K562 (cell line): ENCODE measurements around the gene SACS. TPM values are rescaled to one million over a fixed set of nuclear protein-coding genes. Genes with fewer than 3 reads are reported as not detected.

Source experiments
- ATAC-seq: fragments of 200-7000 bp; cut with Tn5 transposase; 3 replicates; pipeline ENCODE4 v1.9.1; 2020; ENCODE audit warnings: moderate library complexity
- BruUV-seq: library from RNA; stranded (reverse); fragments of 400-500 nt; replicated peaks from 2 replicates; lab custom pipeline; 2021; lab: Mats Ljungman, UMichigan
- CTCF ChIA-PET: fragments of 300-600 bp; formaldehyde crosslinking; extraction: SDS; loops from one replicate; lab custom pipeline; 2021; ENCODE audit warnings: low intra/inter-chr PET ratio; lab: Yijun Ruan, JAX
- POLR2A ChIA-PET: fragments of 300-600, 350-650 bp; sonication (Branson Sonifier 250); formaldehyde crosslinking; extraction: SDS; loops from one replicate; lab custom pipeline; 2021; ENCODE audit warnings: antibody characterized with exemption, inconsistent platforms; lab: Yijun Ruan, JAX
- DNase-seq, 4 experiments: peaks; one replicate each; pipeline versions ENCODE4 v3.0.0 to v3.0.0-alpha.2; 2011 to 2018; ENCODE audit warnings: low spot score in 3 of 4, mixed read lengths in 3 of 4; ENCODE audit errors: extremely low read depth in 1 of 4
- FAIRE-seq: peaks from 2 replicates; lab custom pipeline; 2011; peaks lifted over from hg19 to GRCh38; lab: Jason Lieb, UNC
- H2AFZ ChIP-seq: 2 replicates; pipeline ENCODE4 v1.6.0; 2011; ENCODE audit warnings: low read depth, low read length, control low read depth, inconsistent platforms
- H3K27ac ChIP-seq: fragments of 200-600 bp; 3 replicates; pipeline ENCODE4 v1.8.0; 2011; ENCODE audit warnings: low read depth, mild to moderate bottlenecking, control low read depth, inconsistent platforms, low read length, moderate library complexity, mixed read lengths; ENCODE audit errors: extremely low read depth
- H3K27me3 ChIP-seq, 2 experiments: fragments of 300-600 bp in 1 of 2; 2 replicates in 1 of 2; 3 replicates in 1 of 2; pipeline versions ENCODE4 v1.6.0 to v1.8.0; 2011; ENCODE audit warnings: inconsistent platforms in 2 of 2, low read length in 2 of 2, mild to moderate bottlenecking in 1 of 2, mixed read lengths in 1 of 2, moderate library complexity in 1 of 2; ENCODE audit not compliant: control insufficient read depth in 2 of 2, insufficient read depth in 2 of 2
- H3K36me3 ChIP-seq: fragments of 300-600 bp; 3 replicates; pipeline ENCODE4 v1.8.0; 2011; ENCODE audit warnings: mild to moderate bottlenecking, low read length, inconsistent platforms; ENCODE audit not compliant: control insufficient read depth, insufficient read depth
- H3K4me1 ChIP-seq, 2 experiments: fragments of 200-600 bp in 1 of 2; replicated peaks in 1 of 2; 2 replicates in 1 of 2; 3 replicates in 1 of 2; pipeline versions ENCODE4 v1.5.1 to v1.8.0; 2011; ENCODE audit warnings: inconsistent platforms in 2 of 2, low read length in 2 of 2, mild to moderate bottlenecking in 1 of 2, mixed read lengths in 1 of 2, moderate library complexity in 1 of 2; ENCODE audit not compliant: control insufficient read depth in 2 of 2, insufficient read depth in 2 of 2
- H3K4me2 ChIP-seq: 2 replicates; pipeline ENCODE4 v1.6.1; 2011; ENCODE audit warnings: low read length, control low read depth, inconsistent platforms, mixed read lengths; ENCODE audit not compliant: insufficient read depth
- H3K4me3 ChIP-seq: fragments of 200-600 bp; sonication (generic), shearing (Covaris generic); 2 replicates; pipeline ENCODE4 v1.5.1; 2016; ENCODE audit warnings: control low read depth, inconsistent platforms
- H3K79me2 ChIP-seq: fragments of 200-600 bp; 3 replicates; pipeline ENCODE4 v1.8.0; 2011; ENCODE audit warnings: low read length, inconsistent platforms; ENCODE audit not compliant: control insufficient read depth, insufficient read depth
- H3K9ac ChIP-seq, 2 experiments: 2 replicates each; pipeline versions ENCODE4 v1.6.0 to v1.6.1; 2011; ENCODE audit warnings: low read depth in 2 of 2, low read length in 2 of 2, control low read depth in 1 of 2, inconsistent platforms in 1 of 2, mild to moderate bottlenecking in 1 of 2, mixed read lengths in 1 of 2; ENCODE audit not compliant: insufficient read depth in 1 of 2
- H3K9me1 ChIP-seq: one replicate; pipeline ENCODE4 v1.6.0; 2011; ENCODE audit warnings: inconsistent platforms, mild to moderate bottlenecking, low read length, moderate library complexity; ENCODE audit not compliant: control insufficient read depth, insufficient read depth
- H3K9me3 ChIP-seq: replicated peaks from 2 replicates; pipeline ENCODE4 v1.5.1; 2011; ENCODE audit warnings: low read depth, low read length, inconsistent platforms; ENCODE audit not compliant: control insufficient read depth, insufficient read depth
- H4K20me1 ChIP-seq: replicated peaks from 2 replicates; pipeline ENCODE4 v1.6.1; 2011; ENCODE audit warnings: low read length, inconsistent platforms, mixed read lengths; ENCODE audit not compliant: control insufficient read depth, insufficient read depth
- CBFB ChIP-seq: sonication (generic); formaldehyde crosslinking; IDR thresholded peaks from 2 replicates; pipeline ENCODE4 v1.4.0; 2020; ENCODE audit warnings: mild to moderate bottlenecking, missing genetic modification reagents
- E2F1 ChIP-seq: sonication (generic); formaldehyde crosslinking; IDR thresholded peaks from 2 replicates; pipeline ENCODE4 v1.8.1; 2023; ENCODE audit warnings: mild to moderate bottlenecking, missing genetic modification reagents, moderate library complexity
- E2F4 ChIP-seq: sonication (generic); formaldehyde crosslinking; IDR thresholded peaks from 2 replicates; pipeline ENCODE4 v1.8.0; 2022; ENCODE audit warnings: mild to moderate bottlenecking, low read depth, missing genetic modification reagents
- KLF6 ChIP-seq: fragments of 250-450 bp; sonication (Bioruptor Pico); IDR thresholded peaks from 2 replicates; pipeline ENCODE4 v1.4.0; 2020; ENCODE audit warnings: mild to moderate bottlenecking, moderate library complexity, borderline replicate concordance
- MXI1 ChIP-seq: IDR thresholded peaks from 2 replicates; pipeline ENCODE4 v1.6.1; 2011; ENCODE audit warnings: low read depth, mild to moderate bottlenecking, improper control_type of control experiment, low read length
- NFATC3 ChIP-seq: fragments of 450-650 bp; IDR thresholded peaks from 2 replicates; pipeline ENCODE4 v1.6.1; 2017; ENCODE audit warnings: mild to moderate bottlenecking
- NFXL1 ChIP-seq: fragments of 450-650 bp; formaldehyde crosslinking; IDR thresholded peaks from 2 replicates; pipeline ENCODE4 v1.4.0; 2021; ENCODE audit warnings: mild to moderate bottlenecking
- NR2C2 ChIP-seq, 2 experiments: fragments of 200-800 bp in 1 of 2; sonication (Bioruptor generic) in 1 of 2; sonication (generic) in 1 of 2; formaldehyde crosslinking in 1 of 2; IDR thresholded peaks; 2 replicates each; pipeline versions ENCODE4 v1.6.1 to v1.8.0; 2016 to 2022; ENCODE audit warnings: mild to moderate bottlenecking in 1 of 2, missing compliant biosample characterization in 1 of 2, missing genetic modification characterization in 1 of 2, missing genetic modification reagents in 1 of 2
- PHF20 ChIP-seq: fragments of 450-650 bp; IDR thresholded peaks from 2 replicates; pipeline ENCODE4 v1.6.1; 2018; ENCODE audit not compliant: partially characterized antibody
- SAP30 ChIP-seq: fragments of 200-600 bp; sonication (generic); IDR thresholded peaks from 2 replicates; pipeline ENCODE4 v1.6.1; 2012; ENCODE audit warnings: borderline replicate concordance, low read depth, mild to moderate bottlenecking, moderate library complexity, low read length, control low read depth, inconsistent platforms; ENCODE audit not compliant: insufficient read depth, poor library complexity, severe bottlenecking
- YY1 ChIP-seq, 3 experiments: IDR thresholded peaks; 2 replicates each; pipeline ENCODE4 v1.6.1; 2011; ENCODE audit warnings: low read length in 2 of 3, mild to moderate bottlenecking in 2 of 3, moderate library complexity in 2 of 3, borderline replicate concordance in 1 of 3, control low read depth in 1 of 3, low read depth in 1 of 3; ENCODE audit not compliant: insufficient read depth in 3 of 3, insufficient replicate concordance in 2 of 3, control insufficient read depth in 1 of 3, insufficient read length in 1 of 3; ENCODE audit errors: extremely low read depth in 1 of 3
- ZBTB12 ChIP-seq: fragments of 250-450 bp; sonication (Bioruptor Pico); IDR thresholded peaks from 2 replicates; pipeline ENCODE4 v1.4.0; 2020
- ZNF133 ChIP-seq: fragments of 250-450 bp; sonication (Bioruptor Pico); IDR thresholded peaks from 2 replicates; pipeline ENCODE4 v1.4.0; 2020; ENCODE audit warnings: mild to moderate bottlenecking
- ZNF518B ChIP-seq: fragments of 250-450 bp; sonication (Bioruptor Pico); IDR thresholded peaks from 2 replicates; pipeline ENCODE4 v1.5.0; 2021; ENCODE audit warnings: mild to moderate bottlenecking, moderate library complexity
- ZNF57 ChIP-seq: fragments of 450-650 bp; formaldehyde crosslinking; IDR thresholded peaks from 2 replicates; pipeline ENCODE4 v1.4.0; 2020; ENCODE audit warnings: mild to moderate bottlenecking, moderate library complexity
- WGBS: fragments of 100-300 bp; shearing (Covaris generic); methylation state at CpG from one replicate; pipeline ENCODE4 v1.1.6; 2016; ENCODE audit warnings: low coverage, mixed read lengths; ENCODE audit not compliant: insufficient coverage; ENCODE audit errors: missing lambda C conversion rate; 5-methylcytosine and 5-hydroxymethylcytosine counted together
- in situ Hi-C: fragments of 300-500 bp; cut with MboI; formaldehyde crosslinking; loops from 4 replicates; pipeline ENCODE4 v1.15.0; 2018; ENCODE audit warnings: inconsistent platforms, mixed read lengths
- intact Hi-C: fragments of 100-400 bp; cut with micrococcal nuclease; formaldehyde crosslinking; loops from 2 replicates; pipeline ENCODE4 v1.14.2; 2022
- polyA plus RNA-seq, 8 experiments: library from polyadenylated mRNA; depleted of rRNA in 4 of 8; stranded (reverse) in 5 of 8; unstranded in 3 of 8; fragments of >200 nt; fragmentation: Nextera tagmentation in 2 of 8; fragmentation: Illumina TruSeq in 1 of 8; extraction: Ambion mirVana in 2 of 8; extraction: Trizol in 1 of 8; gene quantifications; 2 replicates each; pipeline versions ENCODE4 v1.2.1 to v1.2.3, GENCODE V29; 2011 to 2014; ENCODE audit warnings: inconsistent platforms in 1 of 8, missing spikeins in 1 of 8
- total RNA-seq, 7 experiments: library from RNA; depleted of rRNA in 6 of 7; stranded (reverse); fragments of >200 nt in 6 of 7; fragmentation: Illumina TruSeq in 2 of 7; extraction: Trizol in 2 of 7; gene quantifications; 2 replicates each; pipeline versions ENCODE4 v1.2.1 to v1.2.3, GENCODE V29; 2011 to 2021; ENCODE audit warnings: low replicate concordance in 1 of 7

The SACS gene
- total and polyA plus RNA-seq, 9 of the 15 experiments (the other 6 are each of a cell fraction or from before 2014, with no cell fraction given), result 4.7 to 28.2 (median 18.9) TPM

- Histone ChIP-seq H3K27ac (no peak overlapping the region), H3K9me1 (no peaks in the 10 kb centered on the region), H3K4me1 (no peaks in the 10 kb centered on the region), H3K4me2 (no peak overlapping the region), H4K20me1 (no peaks in the 10 kb centered on the region), H3K36me3 (peaks cover 60% of the 10 kb centered on the region; the same call in 2 of the 3 replicates), H3K27me3 (no peaks in the 10 kb centered on the region), H2AFZ (no peak overlapping the region), H3K9ac (no peak overlapping the region), H3K9me3 (no peaks in the 10 kb centered on the region), H3K79me2 (no peaks in the 10 kb centered on the region), H3K4me3 (no peak overlapping the region)
- no peak for DNase-seq
- BruUV-seq, result no TSS peak
- FAIRE-seq, result no peak
- ChIA-PET CTCF (no interaction called here), POLR2A (no interaction called here)
- TF ChIP-seq ZNF57 (CRISPR knock-in tag) (no peak), YY1 (IDR thresholded peaks at IDR 0.05; ENCODE audit: borderline replicate concordance in 1 of 3, control insufficient read depth in 1 of 3, extremely low read depth in 1 of 3, insufficient read depth in 3 of 3, insufficient read length in 1 of 3, insufficient replicate concordance in 2 of 3, low read depth in 1 of 3, low read length in 2 of 3) (no peak), ZBTB12 (CRISPR knock-in tag) (no peak), NR2C2 (CRISPR knock-in tag; IDR thresholded peaks at IDR 0.05) (no peak), NR2C2 (tag; IDR thresholded peaks at IDR 0.05) (no peak), MXI1 (no peak), E2F4 (CRISPR knock-in tag) (no peak), NFATC3 (no peak), SAP30 (no peak), ZNF518B (CRISPR knock-in tag) (no peak), ZNF133 (CRISPR knock-in tag) (no peak), KLF6 (CRISPR knock-in tag) (no peak), NFXL1 (CRISPR knock-in tag) (no peak), CBFB (CRISPR knock-in tag) (no peak), E2F1 (CRISPR knock-in tag) (no peak), PHF20 (no peak)
- intact Hi-C loops (no loop called here), in situ Hi-C loops (no loop called here)
- ATAC-seq, result no peak
- 100% methylated on average over 2 of the region's 5 CpGs for WGBS
Observed at GRCh38 chr13:23354520-23354919, 79.0 kb downstream of the SACS start.
